OCI-LY3 (cell line): Measurements from ENCODE around the gene ANO10.
"Not testable (repeated sequence)": the region's sequence is repeated elsewhere in the genome, so short reads cannot be mapped to it uniquely, and the experiment has no call there.

Source experiments
- CTCF ChIP-seq: fragments of 200-600, 300-600 bp; sonication (generic); IDR thresholded peaks from 2 replicates; pipeline ENCODE4 v1.5.1; 2014; ENCODE audit warnings: antibody characterized with exemption, low read length, low read depth
- EZH2phosphoT487 ChIP-seq: fragments of 200-600 bp; shearing (Covaris generic); IDR thresholded peaks from 2 replicates; pipeline ENCODE4 v1.6.1; 2018; ENCODE audit warnings: antibody characterized with exemption, mixed run types, low read depth

DNA sequence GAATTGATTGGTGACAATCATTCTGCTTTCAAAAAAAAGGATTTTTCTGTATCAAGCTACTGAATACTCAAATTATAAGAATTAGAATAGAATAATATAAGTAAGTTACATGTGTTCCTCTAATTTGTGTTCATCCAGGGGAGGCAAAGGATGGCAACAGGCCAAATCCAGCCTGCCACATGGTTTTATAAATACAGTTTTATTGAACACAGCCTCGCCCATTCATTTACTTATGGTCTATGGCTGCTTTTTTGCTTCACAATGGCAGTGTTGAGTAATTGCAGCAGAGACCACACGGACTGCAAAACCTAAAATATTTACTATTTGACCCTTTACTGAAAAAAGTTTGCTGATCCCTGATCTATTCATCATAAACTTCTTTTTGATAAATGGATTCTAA is 21.9 kb downstream of the ANO10 start:
- TF ChIP-seq CTCF, EZH2phosphoT487: not testable (repeated sequence)
